GM21723 (cell line): Measurements from ENCODE around the gene LDLRAD4.
A peak's percentile ranks its signal among the peaks of the same experiment; 100 is the strongest.

Source experiments
- ATAC-seq: cut with Tn5 transposase; IDR thresholded peaks from one replicate; pipeline ENCODE4 v1.9.1; 2021; ENCODE audit warnings: mild to moderate bottlenecking, moderate library complexity; ENCODE audit not compliant: unreplicated experiment

The LDLRAD4 gene

GRCh38 chr18:13555865-13556264, 337.3 kb downstream of the LDLRAD4 start:
- no peak for ATAC-seq

- no peak for ATAC-seq
These were observed 337.9 kb downstream of the LDLRAD4 start for GRCh38 chr18:13556502-13556901.

- peak; percentile 56 for ATAC-seq
These were observed 339.6 kb downstream of the LDLRAD4 start for GRCh38 chr18:13558124-13558523.

GRCh38 chr18:13558790-13559189, 340.2 kb downstream of the LDLRAD4 start:
- no peak for ATAC-seq

GRCh38 chr18:13559754-13560153, 341.2 kb downstream of the LDLRAD4 start:
- ATAC-seq: no peak

GRCh38 chr18:13560306-13560705, 341.7 kb downstream of the LDLRAD4 start:
- no peak for ATAC-seq

GRCh38 chr18:13562494-13563029, 344.0 kb downstream of the LDLRAD4 start:
- peak; percentile 56 for ATAC-seq

- ATAC-seq: no peak
These were observed 344.8 kb downstream of the LDLRAD4 start for GRCh38 chr18:13563390-13563805.

GRCh38 chr18:13564579-13564978, 346.0 kb downstream of the LDLRAD4 start:
- no peak for ATAC-seq

- ATAC-seq: no peak
These were observed 346.7 kb downstream of the LDLRAD4 start for GRCh38 chr18:13565228-13565627.

- ATAC-seq: peak; percentile 55
These were observed 348.6 kb downstream of the LDLRAD4 start for GRCh38 chr18:13566941-13567746.

GRCh38 chr18:13568443-13569392, 350.2 kb downstream of the LDLRAD4 start:
- ATAC-seq: peak; percentile 66

- no peak for ATAC-seq
These were observed 351.7 kb downstream of the LDLRAD4 start for GRCh38 chr18:13570216-13570615.

GRCh38 chr18:13570856-13571495, 352.4 kb downstream of the LDLRAD4 start:
- ATAC-seq: no peak

GRCh38 chr18:13572148-13572547, 353.6 kb downstream of the LDLRAD4 start:
- no peak for ATAC-seq

GRCh38 chr18:13572721-13573120, 354.2 kb downstream of the LDLRAD4 start:
- no peak for ATAC-seq

GRCh38 chr18:13573750-13574149, 355.2 kb downstream of the LDLRAD4 start:
- no peak for ATAC-seq

- no peak for ATAC-seq
These were observed 355.8 kb downstream of the LDLRAD4 start for GRCh38 chr18:13574355-13574754.

GRCh38 chr18:13574761-13575160, 356.2 kb downstream of the LDLRAD4 start:
- ATAC-seq: no peak

- peak; percentile 18 for ATAC-seq
These were observed 358.0 kb downstream of the LDLRAD4 start for GRCh38 chr18:13576598-13576997.
